Cardiac septum (tissue), 1 donor: ENCODE results near the gene PCTP. TPM values are rescaled to one million over a fixed set of nuclear protein-coding genes. Genes with fewer than 3 reads are reported as not detected.

Source experiments
- DNase-seq: peaks from one replicate; pipeline ENCODE4 v3.0.0-alpha.2; 2020; ENCODE audit warnings: low spot score
- intact Hi-C: fragments of 100-400 bp; cut with DNase I; formaldehyde crosslinking; loops from one replicate; pipeline ENCODE4 v1.14.0; 2022
- total RNA-seq: library from RNA; stranded (reverse); fragmentation: NEBNext Ultra II Directional; extraction: Animal tissue kit (Norgen Biotek cat#: 25700); gene quantifications from one replicate; pipeline ENCODE4 v1.2.1, GENCODE V29; 2021
- donor health status: DM: no; HTN: no; CAD: no.

The PCTP gene
- total RNA-seq, 1 donor from 2014 or later, result 13.2 TPM

DNA sequence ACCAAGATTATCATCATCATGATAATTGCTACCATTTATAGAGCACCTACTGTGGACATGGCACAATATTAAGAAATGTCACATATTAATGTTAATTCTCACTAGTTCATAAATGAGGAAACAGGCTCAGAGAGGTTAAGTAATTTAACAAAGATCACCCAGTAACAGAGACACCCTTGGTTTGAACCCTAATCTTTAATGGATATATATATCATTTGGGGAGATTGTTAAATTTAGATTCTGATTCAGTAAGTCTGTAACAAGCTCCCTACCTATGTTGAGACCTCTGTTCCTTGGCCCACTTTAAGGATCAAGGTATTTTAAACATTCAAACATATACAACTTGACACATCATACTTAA lies 27.4 kb upstream of the PCTP start:
- DNase-seq, result no peak
- intact Hi-C loops, result loop anchor here (5.0 to 10.0 kb wide), 2 partner anchors 49 to 299 kb away; partner anchors contain the start of gene MMD

GRCh38 chr17:55726440-55726839 lies 24.4 kb upstream of the PCTP start:
- no peak for DNase-seq
- intact Hi-C loops, result loop anchor here (10.0 kb wide), 1 partner anchor 302 kb away; the partner anchor contains the start of gene MMD

DNA sequence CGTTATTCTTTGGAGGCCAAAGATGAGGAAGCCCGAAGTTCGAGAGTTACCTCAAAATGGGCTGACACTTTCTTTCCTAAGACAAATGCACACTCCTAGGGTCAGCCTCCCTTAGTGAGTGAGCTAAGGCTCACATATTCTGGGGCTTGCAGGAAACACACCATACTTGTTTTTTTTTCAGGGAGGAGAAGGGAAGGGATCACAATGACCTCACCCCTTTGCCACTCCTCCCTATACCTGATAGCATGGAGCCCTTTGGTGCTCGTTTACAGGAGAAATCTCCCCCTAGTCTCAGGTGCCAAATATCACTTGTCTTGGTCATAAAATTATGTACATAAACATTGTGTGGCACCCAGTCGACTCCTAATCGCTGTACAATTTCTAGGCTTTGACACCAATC lies 23.6 kb upstream of the PCTP start:
- intact Hi-C loops, result loop anchor here (10.0 kb wide), 1 partner anchor 302 kb away; the partner anchor contains the start of gene MMD

DNA sequence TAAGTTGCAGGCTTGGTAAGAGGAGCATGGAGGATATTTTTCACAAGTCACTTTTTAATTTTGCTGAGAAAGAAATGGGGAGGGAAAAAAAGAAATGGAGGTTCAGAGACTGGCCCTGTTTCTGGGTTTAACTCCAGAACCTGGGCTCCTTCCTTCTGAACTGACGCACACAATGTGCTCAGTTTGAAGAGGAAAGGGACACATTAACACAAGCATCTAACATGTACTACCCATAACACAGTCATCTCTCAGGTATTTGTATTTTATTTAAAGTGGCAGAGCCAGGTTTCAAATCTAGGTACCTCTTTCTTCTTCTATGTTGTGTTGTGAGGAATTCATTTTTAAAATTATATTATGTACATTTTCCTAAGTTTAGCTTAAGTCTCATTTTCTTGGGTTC lies 22.9 kb upstream of the PCTP start:
- intact Hi-C loops, result loop anchor here (10.0 kb wide), 1 partner anchor 303 kb away; the partner anchor contains the start of gene MMD
- no peak for DNase-seq

More for the DNA sequence above, 23.6 kb upstream of the PCTP start:
- no peak for DNase-seq

GRCh38 chr17:55728361-55728760 lies 22.5 kb upstream of the PCTP start:
- no peak for DNase-seq
- intact Hi-C loops, result loop anchor here (10.0 kb wide), 1 partner anchor 304 kb away; the partner anchor contains the start of gene MMD

GRCh38 chr17:55728833-55729232 lies 22.0 kb upstream of the PCTP start:
- intact Hi-C loops, result loop anchor here (10.0 kb wide), 1 partner anchor 304 kb away; the partner anchor contains the start of gene MMD
- no peak for DNase-seq

DNA sequence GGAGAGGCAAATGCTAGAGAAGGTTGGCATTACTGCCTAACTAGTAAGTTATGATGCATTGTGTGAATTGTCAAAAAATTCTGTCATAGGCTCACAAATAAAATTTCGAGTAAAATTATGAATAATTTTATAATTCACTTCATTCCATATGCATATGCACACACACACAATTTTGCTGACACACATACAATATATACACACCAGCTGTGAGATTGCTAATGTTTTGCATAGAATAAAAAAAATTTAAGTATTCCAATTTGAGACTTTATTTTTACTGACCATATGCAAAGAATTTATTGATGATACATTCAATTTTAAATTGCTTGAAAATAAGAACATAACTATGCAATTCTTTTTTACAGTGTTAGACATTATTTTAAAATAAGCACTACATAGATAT lies 21.4 kb upstream of the PCTP start:
- no peak for DNase-seq
- intact Hi-C loops, result loop anchor here (10.0 kb wide), 1 partner anchor 305 kb away; the partner anchor contains the start of gene MMD

- no peak for DNase-seq
- intact Hi-C loops, result no loop called here
Observed at GRCh38 chr17:55730380-55730779, 20.5 kb upstream of the PCTP start.

DNA sequence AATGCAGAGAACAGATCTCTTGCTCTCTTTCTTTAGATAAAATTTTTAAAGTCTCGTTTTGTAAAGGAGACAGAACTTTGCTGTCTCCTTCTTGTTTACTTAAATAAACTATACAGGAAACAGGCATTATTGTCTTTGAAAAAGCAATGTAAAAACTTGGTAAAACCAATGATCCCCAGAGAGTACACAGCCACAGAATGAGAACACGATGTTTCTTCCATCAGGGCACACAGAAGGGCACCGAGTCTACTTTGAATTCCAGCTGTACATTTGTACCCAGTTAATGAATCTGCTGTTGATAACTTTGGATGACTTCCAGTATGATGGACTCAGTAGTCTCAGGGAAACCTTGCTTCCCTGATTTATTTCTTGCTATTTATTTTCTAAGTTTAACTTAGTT lies 20.0 kb upstream of the PCTP start:
- intact Hi-C loops, result no loop called here
- no peak for DNase-seq

- intact Hi-C loops, result no loop called here
- DNase-seq, result peak; percentile 80
Observed at GRCh38 chr17:55731586-55732250, 19.1 kb upstream of the PCTP start.

DNA sequence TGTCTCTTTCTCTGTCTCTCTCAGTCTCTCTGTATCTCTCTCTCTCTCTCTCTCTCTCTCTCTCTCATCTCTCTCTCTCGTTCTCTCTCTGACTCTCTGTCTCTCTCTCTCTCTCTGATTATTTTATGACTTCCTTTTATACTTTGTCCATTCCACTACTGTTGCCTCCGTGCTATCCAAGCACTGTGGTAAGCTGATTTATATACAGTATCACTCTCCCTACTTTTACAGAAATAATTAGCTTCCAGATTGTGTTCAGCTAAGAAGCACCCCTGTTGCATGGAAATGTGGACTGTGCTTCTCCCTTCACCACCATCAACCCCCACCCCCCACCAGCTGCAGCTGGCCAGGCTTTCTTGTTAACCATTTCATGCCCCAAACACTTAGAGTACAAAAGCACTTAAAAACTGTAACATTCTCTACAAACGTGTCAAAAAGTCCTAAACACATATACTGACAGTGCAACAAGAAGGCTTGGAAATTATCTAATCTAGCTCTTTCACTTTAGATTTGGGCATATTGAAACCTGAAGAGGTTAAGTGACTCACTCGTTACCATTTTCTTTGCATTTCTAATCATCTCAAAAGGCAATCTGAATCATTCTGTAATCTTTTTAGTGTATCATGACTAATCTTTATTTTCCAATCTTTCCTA lies 16.6 kb upstream of the PCTP start:
- no peak for DNase-seq
- intact Hi-C loops, result no loop called here

- no peak for DNase-seq
- intact Hi-C loops, result no loop called here
Observed at GRCh38 chr17:55735731-55736405, 15.0 kb upstream of the PCTP start.

DNA sequence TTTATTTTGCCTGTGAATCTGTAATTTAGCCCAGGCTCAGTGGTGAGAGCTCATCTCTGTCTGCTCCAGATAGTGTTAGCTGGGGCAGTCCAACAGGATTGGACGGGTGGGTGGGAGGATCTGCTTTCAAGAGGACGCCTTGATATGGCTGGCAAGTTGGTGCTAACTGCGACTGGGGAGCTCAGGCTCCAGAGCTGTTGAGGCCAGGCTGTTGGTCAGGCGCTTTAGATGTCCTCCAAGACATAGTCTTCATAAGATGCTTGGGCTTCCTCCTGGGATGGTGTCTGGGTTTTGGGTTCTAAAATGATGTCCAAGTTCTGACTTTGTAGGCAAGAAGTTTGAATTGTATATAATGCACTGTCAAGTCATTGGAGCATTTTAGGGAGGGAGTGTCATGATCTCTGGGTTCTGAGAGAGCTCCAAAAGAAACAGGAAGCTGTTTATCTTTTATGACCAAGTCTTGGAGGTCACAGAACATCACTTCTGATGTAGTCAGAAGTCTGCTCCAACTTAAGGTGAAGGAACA lies 12.8 kb upstream of the PCTP start:
- intact Hi-C loops, result no loop called here
- no peak for DNase-seq

DNA sequence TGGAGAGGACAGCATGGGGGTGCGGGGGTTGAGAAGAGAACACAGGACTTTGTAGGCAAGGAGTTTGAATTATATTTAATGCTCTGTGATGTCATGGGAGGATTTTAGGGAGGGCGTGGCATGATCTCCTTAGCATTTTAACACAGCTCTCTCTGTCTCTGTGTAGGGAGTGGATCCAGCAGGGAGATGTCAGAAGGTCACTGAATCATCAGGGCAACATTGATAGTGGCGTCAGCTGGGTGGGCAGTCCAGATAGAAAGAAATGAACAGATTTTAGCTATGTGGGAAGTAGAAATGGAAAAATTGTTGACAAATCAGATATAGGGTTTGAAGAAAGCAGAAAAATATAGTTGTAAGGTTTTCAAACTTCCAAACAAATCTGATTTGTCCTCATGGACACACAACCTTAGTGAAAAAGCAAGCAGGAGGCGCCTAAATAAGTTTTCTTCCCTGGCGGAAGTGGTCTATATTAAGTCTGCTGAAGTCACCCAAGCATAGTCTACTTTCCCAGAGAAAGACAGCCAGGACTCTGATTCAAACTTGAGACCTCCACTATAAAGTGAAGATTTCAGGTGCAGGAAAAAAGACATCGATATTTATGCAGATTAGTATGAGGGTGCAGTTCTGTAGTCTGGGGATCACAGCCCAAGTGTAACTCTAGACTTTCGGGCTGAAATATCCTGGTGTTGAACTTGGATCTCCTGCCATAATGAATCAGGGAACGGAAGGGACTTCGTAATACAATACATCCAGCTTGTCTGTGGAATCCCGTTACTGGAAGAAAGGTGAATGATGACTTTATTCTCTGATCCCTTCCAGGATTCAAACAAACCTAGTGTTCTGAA lies 10.1 kb upstream of the PCTP start:
- intact Hi-C loops, result no loop called here
- DNase-seq, result no peak

GRCh38 chr17:55741356-55741700 lies 9.5 kb upstream of the PCTP start:
- intact Hi-C loops, result no loop called here
- no peak for DNase-seq

DNA sequence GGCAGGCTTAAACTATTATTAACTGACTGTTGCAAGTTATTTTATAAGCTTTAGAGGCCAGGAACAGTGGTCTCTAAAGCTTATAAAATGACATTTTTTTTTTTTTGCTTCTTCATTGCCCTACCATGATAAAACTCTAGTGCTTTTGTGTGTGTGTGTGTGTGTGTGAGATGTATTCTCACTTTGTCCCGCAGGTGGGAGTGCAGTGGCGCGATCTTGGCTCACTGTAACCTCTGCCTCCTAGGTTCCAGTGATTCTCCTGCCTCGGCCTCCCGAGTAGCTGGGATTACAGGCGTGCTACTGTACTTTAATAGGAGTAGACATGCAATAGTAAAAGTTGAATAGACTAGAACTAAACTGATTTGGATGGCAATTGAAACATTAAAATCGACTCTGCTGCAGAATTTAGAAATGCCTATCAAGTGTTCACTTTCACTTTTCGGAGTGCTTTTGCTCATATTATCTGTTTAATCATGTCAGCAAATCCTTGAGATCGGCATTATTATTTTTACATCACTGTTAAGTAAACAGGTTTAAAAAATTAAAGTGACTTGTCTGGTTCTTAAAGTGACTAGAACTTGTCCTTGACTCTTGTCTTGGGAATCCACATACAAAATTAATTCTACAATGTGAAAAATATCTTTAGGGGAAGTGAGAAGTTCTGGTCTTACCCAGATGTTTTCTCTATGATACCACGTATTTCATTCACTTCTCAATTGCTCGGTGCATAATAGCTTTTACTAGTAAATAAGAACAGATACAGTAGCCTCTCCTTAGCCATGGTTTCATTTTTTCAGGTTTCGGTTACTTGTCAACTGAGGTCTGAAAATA lies 8.4 kb upstream of the PCTP start:
- intact Hi-C loops, result no loop called here

DNA sequence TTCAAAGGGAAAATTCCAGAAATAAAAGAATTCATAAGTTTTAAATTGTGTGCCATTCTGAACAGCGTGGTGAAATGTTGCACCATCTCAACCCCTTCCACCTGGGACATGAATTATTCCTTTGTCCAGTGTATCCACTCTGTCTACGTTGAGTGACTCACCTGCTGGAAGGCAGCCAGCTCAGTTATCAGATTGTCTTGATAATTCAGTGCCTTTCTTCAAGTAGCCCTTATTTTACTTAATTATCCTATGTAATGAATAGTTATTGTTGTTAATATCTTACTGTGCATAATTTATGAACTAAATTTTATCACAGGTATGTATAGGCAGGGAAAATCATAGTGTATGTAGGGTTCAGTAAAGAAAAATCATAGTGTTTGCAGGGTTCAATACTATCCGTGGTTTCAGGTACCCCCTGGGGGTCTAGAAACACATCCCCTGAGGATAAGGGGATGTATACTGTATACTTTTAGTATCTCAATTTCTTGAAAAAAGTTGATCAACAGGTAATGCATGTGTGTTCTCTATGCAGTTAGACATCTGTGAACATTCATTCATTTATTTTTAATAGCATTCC lies 7.7 kb upstream of the PCTP start:
- no peak for DNase-seq
- intact Hi-C loops, result no loop called here

More for the DNA sequence above, 8.4 kb upstream of the PCTP start:
- no peak for DNase-seq

DNA sequence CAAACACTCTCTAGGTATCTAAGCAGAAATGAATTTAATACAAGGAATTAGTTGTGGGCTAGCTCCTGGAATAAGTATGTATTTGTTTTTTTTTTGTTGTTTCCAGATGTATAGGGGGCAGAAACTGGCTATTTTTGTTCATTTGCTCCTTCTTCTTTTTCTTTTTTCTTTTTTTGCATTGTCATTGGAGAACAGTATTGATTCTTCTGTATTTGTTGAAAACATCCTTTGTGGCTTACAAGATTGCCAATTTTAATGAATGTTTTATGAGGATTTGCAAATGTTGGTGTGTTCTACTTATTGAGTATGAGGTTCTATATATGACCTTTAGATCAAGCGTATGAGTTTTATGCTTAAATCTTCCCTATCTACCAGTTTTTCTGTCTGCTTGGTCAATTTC lies 5.6 kb upstream of the PCTP start:
- no peak for DNase-seq
- intact Hi-C loops, result no loop called here
